Measurements from ENCODE around the gene CDHR2. TPM values are rescaled to one million over a fixed set of nuclear protein-coding genes. Genes with fewer than 3 reads are reported as not detected.

CDHR2 gene
- total RNA-seq, 1 experiment from 2014 or later, result 0.10 TPM

DNA sequence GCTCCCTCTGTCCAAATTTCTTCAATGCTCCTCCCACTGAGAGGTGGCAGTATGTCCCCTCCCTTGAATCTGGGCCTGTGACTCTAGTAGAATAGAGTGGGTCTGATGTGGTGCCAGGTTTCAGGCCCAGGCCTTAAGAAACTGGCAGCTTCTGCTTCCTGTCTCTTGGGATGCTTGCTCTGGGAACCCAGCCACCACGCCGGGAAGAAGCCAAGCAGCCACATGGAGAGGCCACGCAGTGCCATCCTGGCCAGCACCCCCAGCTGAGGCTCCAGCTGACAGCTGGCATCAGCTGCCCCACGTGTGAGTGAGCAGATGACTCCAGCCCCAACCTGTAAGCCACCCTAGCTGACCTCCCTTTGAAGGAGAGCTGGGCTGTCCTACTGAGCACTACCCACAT is 90.8 kb downstream of the CDHR2 start:
- no peak for ATAC-seq
- Histone ChIP-seq H3K27me3 (ENCODE audit: insufficient read depth, low read length) (no peaks in the 10 kb centered on the region), H2AFZ (ENCODE audit: low read depth, low read length, poor library complexity, severe bottlenecking) (no peak overlapping the region), H3K4me3 (replicated peaks in 1 of 2; ENCODE audit: low read depth in 1 of 2, low read length in 2 of 2) (no peak overlapping the region), H3K36me3 (ENCODE audit: control insufficient read depth in 1 of 2, insufficient read depth in 2 of 2, low read length in 2 of 2) (no peaks in the 10 kb centered on the region), H4K20me1 (ENCODE audit: insufficient read depth) (no peaks in the 10 kb centered on the region), H3K4me2 (ENCODE audit: low read length) (no peak overlapping the region), H3K9me3 (ENCODE audit: control insufficient read depth in 1 of 2, insufficient read depth in 1 of 2, low read depth in 1 of 2, low read length in 2 of 2) (no peaks in the 10 kb centered on the region), H3K9ac (ENCODE audit: low read length) (no peak overlapping the region), H3K79me2 (ENCODE audit: insufficient read depth, low read length) (no peaks in the 10 kb centered on the region), H3K9me2 (ENCODE audit: insufficient read depth) (no peaks in the 10 kb centered on the region), H3K4me1 (ENCODE audit: control insufficient read depth in 1 of 2, insufficient read depth in 2 of 2, low read length in 2 of 2) (peaks cover 2 to 17% of the 10 kb centered on the region in 2 experiments; a peak in 3 of 4 replicates), H3K27ac (ENCODE audit: low read depth, low read length) (no peak overlapping the region)
- RAD21 ChIA-PET (ENCODE audit: low non-redundant PET in 1 of 2, low total read pairs in 2 of 2, uncharacterized antibody in 2 of 2, unreplicated experiment in 2 of 2), result no interaction called here
- intact Hi-C loops (cut with micrococcal nuclease), result no loop called here
- POLR2A ChIA-PET, result no interaction called here
- no peak for DNase-seq (ENCODE audit: low read depth, low spot score)
- no TSS peak for BruUV-seq (replicated peaks)
- TF ChIP-seq POLR2AphosphoS5 (IDR thresholded peaks at IDR 0.05; ENCODE audit: low read depth, low read length), result no peak
- no peak for TF ChIP-seq ZBTB33 (IDR thresholded peaks at IDR 0.05; ENCODE audit: extremely low read depth, insufficient replicate concordance, low read length)
- TF ChIP-seq, protein P1, sequence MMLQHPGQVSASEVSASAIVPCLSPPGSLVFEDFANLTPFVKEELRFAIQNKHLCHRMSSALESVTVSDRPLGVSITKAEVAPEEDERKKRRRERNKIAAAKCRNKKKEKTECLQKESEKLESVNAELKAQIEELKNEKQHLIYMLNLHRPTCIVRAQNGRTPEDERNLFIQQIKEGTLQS (IDR thresholded peaks at IDR 0.05), result no peak
- TF ChIP-seq TCF7L2 (IDR thresholded peaks at IDR 0.05; ENCODE audit: borderline replicate concordance, extremely low read depth, insufficient read depth, insufficient read length), result no peak
- TF ChIP-seq FOSL1 (IDR thresholded peaks at IDR 0.05; ENCODE audit: low read depth), result no peak
- TF ChIP-seq EZH2 (IDR thresholded peaks at IDR 0.05), result no peak
- no peak for TF ChIP-seq YY1 (IDR thresholded peaks at IDR 0.05; ENCODE audit: extremely low read depth, insufficient replicate concordance, low read depth, low read length)
- TF ChIP-seq EGR1 (IDR thresholded peaks at IDR 0.05; ENCODE audit: low read depth), result no peak
- TF ChIP-seq RAD21 (IDR thresholded peaks at IDR 0.05; ENCODE audit: low read depth), result no peak
- no peak for TF ChIP-seq EZH2phosphoT487 (IDR thresholded peaks at IDR 0.05; ENCODE audit: borderline replicate concordance)
- no peak for TF ChIP-seq ELF1 (IDR thresholded peaks at IDR 0.05; ENCODE audit: borderline replicate concordance, low read depth)
- TF ChIP-seq SRF (IDR thresholded peaks at IDR 0.05; ENCODE audit: low read depth), result no peak
- TF ChIP-seq CEBPB (IDR thresholded peaks at IDR 0.05; ENCODE audit: low read depth), result no peak
- no peak for TF ChIP-seq POLR2A (IDR thresholded peaks at IDR 0.05; ENCODE audit: borderline replicate concordance, extremely low read depth, insufficient read depth, insufficient read length)
- TF ChIP-seq SP1 (IDR thresholded peaks at IDR 0.05; ENCODE audit: low read depth), result no peak
- no peak for TF ChIP-seq MAX (IDR thresholded peaks at IDR 0.05)
- TF ChIP-seq ZFX (IDR thresholded peaks at IDR 0.05), result no peak
- TF ChIP-seq CBX3 (IDR thresholded peaks at IDR 0.05; ENCODE audit: low read depth), result no peak
- TF ChIP-seq CTCF (IDR thresholded peaks at IDR 0.05 in 2 of 3, conservative IDR thresholded peaks at IDR 0.05 in 1 of 3; ENCODE audit: borderline replicate concordance in 1 of 3, insufficient read depth in 1 of 3, low read depth in 2 of 3, low read length in 2 of 3), result no peak
- no peak for TF ChIP-seq JUND (IDR thresholded peaks at IDR 0.05)
- CTCF ChIA-PET, result no interaction called here

Data from HCT116 (cell line).